Activated CD4-positive, alpha-beta T cell treated with anti-CD3 and anti-CD28 coated beads, Interleukin-2, amount 10 ng/mL, durations not matched to agents 24 days and 14 days (primary cell): Measurements from ENCODE around the gene PPM1A. TPM values are rescaled to one million over a fixed set of nuclear protein-coding genes. Genes with fewer than 3 reads are reported as not detected.
"Not testable (repeated sequence)": the region's sequence is repeated elsewhere in the genome, so short reads cannot be mapped to it uniquely, and the experiment has no call there.

Experiments
- DNase-seq: peaks from one replicate; pipeline ENCODE4 v3.0.0; 2022
- H3K27ac Mint-ChIP-seq: one replicate; pipeline ENCODE4 v1.8.0; 2022; ENCODE audit warnings: mild to moderate bottlenecking, mixed read lengths
- H3K27me3 Mint-ChIP-seq: one replicate; pipeline ENCODE4 v1.8.0; 2022; ENCODE audit warnings: mixed read lengths
- H3K36me3 Mint-ChIP-seq: one replicate; pipeline ENCODE4 v1.8.0; 2022; ENCODE audit warnings: low read depth, mild to moderate bottlenecking, mixed read lengths
- H3K4me1 Mint-ChIP-seq: one replicate; pipeline ENCODE4 v1.8.0; 2021; ENCODE audit warnings: mixed read lengths
- H3K4me3 Mint-ChIP-seq: one replicate; pipeline ENCODE4 v1.8.0; 2022; ENCODE audit warnings: mild to moderate bottlenecking, moderate library complexity, mixed read lengths
- H3K9me3 Mint-ChIP-seq: one replicate; pipeline ENCODE4 v1.8.0; 2021; ENCODE audit warnings: mixed read lengths
- intact Hi-C: fragments of 100-400 bp; cut with micrococcal nuclease; formaldehyde crosslinking; loops from one replicate; pipeline ENCODE4 v1.15.1; 2023
- total RNA-seq: library from RNA; stranded (reverse); gene quantifications from 2 replicates; pipeline ENCODE4 v1.2.3, GENCODE V29; 2022

PPM1A gene
- total RNA-seq, 1 donor from 2014 or later, result 43.9 TPM

- no peaks in the 10 kb centered on the region for H3K27me3 Mint-ChIP-seq
- DNase-seq, result no peak
- H3K4me1 Mint-ChIP-seq, result no peaks in the 10 kb centered on the region
- H3K36me3 Mint-ChIP-seq, result no peaks in the 10 kb centered on the region
- no peaks in the 10 kb centered on the region for H3K9me3 Mint-ChIP-seq
- H3K4me3 Mint-ChIP-seq, result no peak overlapping the region
- H3K27ac Mint-ChIP-seq, result no peak overlapping the region
- intact Hi-C loops, result no loop called here
Measured at GRCh38 chr14:60302663-60303062, 53.6 kb downstream of the PPM1A start.

GRCh38 chr14:60303745-60304144, 54.7 kb downstream of the PPM1A start:
- Mint-ChIP-seq H3K36me3 (no peaks in the 10 kb centered on the region), H3K27me3 (peaks cover 4% of the 10 kb centered on the region), H3K4me3 (no peak overlapping the region), H3K4me1 (no peaks in the 10 kb centered on the region), H3K27ac (no peak overlapping the region), H3K9me3 (peaks cover 5% of the 10 kb centered on the region)
- intact Hi-C loops, result no loop called here
- no peak for DNase-seq

DNA sequence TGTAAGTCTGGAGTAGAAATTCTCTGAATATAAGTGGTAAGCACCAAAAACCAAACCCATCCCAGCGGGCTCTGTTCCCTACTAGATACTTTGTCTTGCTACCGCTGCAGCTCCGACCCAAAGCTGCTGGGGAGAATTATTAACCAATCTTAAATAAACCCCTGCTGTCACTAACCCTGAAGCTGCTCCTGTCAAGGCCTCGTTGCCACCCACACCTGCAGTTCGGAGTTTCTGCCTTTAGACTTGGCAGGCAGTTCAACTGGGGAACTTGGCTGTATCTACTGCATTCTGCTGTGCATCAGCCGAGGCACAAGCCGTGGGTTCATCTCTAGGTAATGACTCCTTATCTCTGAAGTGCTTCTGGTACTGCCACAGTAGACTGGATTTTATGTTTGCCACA, 55.5 kb downstream of the PPM1A start:
- H3K27me3 Mint-ChIP-seq, result peaks cover 4% of the 10 kb centered on the region
- no peak overlapping the region for H3K4me3 Mint-ChIP-seq
- no peak overlapping the region for H3K27ac Mint-ChIP-seq

DNA sequence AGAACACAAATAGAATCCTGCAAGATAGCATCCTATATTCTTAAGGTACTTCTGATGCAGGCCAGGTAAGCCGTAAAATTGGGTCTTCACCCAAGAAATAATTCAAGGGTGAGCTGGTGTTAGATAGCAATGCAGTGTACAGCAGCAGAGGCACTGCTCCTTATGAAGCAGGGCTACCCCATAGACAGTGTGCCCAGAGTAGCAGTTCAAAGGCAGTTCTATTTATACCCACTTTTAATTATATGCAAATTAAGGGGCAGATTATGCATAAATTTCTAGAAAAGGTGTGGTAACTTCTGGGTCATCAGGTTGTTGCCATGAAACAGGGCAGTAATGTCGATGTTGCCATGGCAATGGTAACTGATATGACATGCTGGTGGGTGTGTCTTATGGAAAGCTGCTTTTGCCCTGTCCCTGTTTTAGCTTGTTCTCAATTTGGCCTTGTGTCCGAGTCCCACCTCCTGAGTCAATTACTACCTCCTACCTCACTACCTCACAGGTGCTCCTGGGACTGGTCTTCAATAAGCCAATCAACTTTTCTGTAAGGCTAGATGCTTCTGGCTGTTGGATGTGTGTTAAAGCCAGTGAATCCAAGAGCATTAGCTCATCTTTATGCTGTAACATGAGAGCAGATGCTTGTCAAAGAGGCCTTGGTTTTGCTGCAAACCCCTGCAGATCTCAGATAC, 61.0 kb downstream of the PPM1A start:
- H3K4me3 Mint-ChIP-seq, result no peak overlapping the region
- H3K36me3 Mint-ChIP-seq, result no peaks in the 10 kb centered on the region
- intact Hi-C loops, result no loop called here
- no peak for DNase-seq
- H3K27ac Mint-ChIP-seq, result no peak overlapping the region
- peaks cover 5% of the 10 kb centered on the region for H3K9me3 Mint-ChIP-seq
- H3K4me1 Mint-ChIP-seq, result no peaks in the 10 kb centered on the region
- H3K27me3 Mint-ChIP-seq, result peaks cover 21% of the 10 kb centered on the region

More for the DNA sequence above, 55.5 kb downstream of the PPM1A start:
- no peak for DNase-seq
- no peaks in the 10 kb centered on the region for H3K4me1 Mint-ChIP-seq
- H3K36me3 Mint-ChIP-seq, result no peaks in the 10 kb centered on the region
- intact Hi-C loops, result no loop called here
- peaks cover 5% of the 10 kb centered on the region for H3K9me3 Mint-ChIP-seq

DNA sequence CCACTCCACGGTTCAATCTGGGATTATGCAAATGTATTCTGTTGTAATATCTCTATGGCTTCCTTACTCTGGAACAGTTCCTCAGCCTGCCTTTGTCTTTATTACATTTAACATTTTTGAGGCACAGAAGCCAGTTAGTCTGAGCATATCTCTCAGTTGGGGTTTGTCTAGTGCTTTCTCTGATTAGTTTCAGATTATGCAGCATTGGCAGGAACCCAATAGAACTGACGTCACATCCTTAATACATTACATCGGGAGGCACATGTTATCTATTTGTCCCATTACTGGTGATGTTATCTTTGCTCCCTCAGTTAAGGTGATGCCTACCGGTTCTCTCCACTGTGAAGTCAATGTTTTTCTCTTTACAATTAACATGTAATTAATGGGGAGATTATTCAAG, 62.4 kb downstream of the PPM1A start:
- Mint-ChIP-seq H3K9me3 (peaks cover 5% of the 10 kb centered on the region), H3K36me3 (no peaks in the 10 kb centered on the region), H3K27ac (no peak overlapping the region), H3K4me1 (no peaks in the 10 kb centered on the region), H3K27me3 (peaks cover 21% of the 10 kb centered on the region), H3K4me3 (no peak overlapping the region)
- intact Hi-C loops, result no loop called here
- no peak for DNase-seq

- intact Hi-C loops, result no loop called here
Measured at GRCh38 chr14:60313093-60313492, 64.1 kb downstream of the PPM1A start.

GRCh38 chr14:60315196-60315990, 66.4 kb downstream of the PPM1A start:
- no peaks in the 10 kb centered on the region for H3K9me3 Mint-ChIP-seq

More at GRCh38 chr14:60313093-60313492, 64.1 kb downstream of the PPM1A start:
- peaks cover 2% of the 10 kb centered on the region for H3K9me3 Mint-ChIP-seq
- H3K36me3 Mint-ChIP-seq, result no peaks in the 10 kb centered on the region
- no peak overlapping the region for H3K27ac Mint-ChIP-seq
- DNase-seq, result no peak
- H3K4me1 Mint-ChIP-seq, result no peaks in the 10 kb centered on the region
- no peak overlapping the region for H3K4me3 Mint-ChIP-seq
- H3K27me3 Mint-ChIP-seq, result peaks cover 23% of the 10 kb centered on the region

DNA sequence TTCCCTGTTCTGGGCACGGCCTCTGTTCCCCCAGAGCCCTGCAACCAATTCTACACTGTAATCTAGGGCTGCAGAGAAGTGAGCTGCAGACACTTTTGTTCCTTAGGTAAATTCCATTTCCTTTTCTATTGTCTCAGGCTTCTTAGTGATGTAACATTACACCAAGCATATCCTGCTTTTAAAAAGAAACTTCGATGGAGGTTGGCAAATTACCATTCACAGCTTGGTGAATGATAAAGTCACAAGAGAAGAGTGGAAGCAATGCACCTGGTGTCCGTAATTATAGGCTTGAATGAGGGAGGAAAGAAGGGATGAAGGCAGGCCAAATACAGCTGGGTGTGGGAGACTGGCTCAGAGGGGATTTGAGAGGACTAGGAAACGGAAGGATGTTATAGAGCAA, 68.6 kb downstream of the PPM1A start:
- no peak for DNase-seq
- H3K27ac Mint-ChIP-seq, result no peak overlapping the region
- no peaks in the 10 kb centered on the region for H3K4me1 Mint-ChIP-seq
- H3K36me3 Mint-ChIP-seq, result no peaks in the 10 kb centered on the region
- H3K4me3 Mint-ChIP-seq, result no peak overlapping the region
- H3K27me3 Mint-ChIP-seq, result peaks cover 24% of the 10 kb centered on the region
- H3K9me3 Mint-ChIP-seq, result no peaks in the 10 kb centered on the region
- intact Hi-C loops, result no loop called here

More at GRCh38 chr14:60315196-60315990, 66.4 kb downstream of the PPM1A start:
- H3K27ac Mint-ChIP-seq, result no peak overlapping the region
- no peak overlapping the region for H3K4me3 Mint-ChIP-seq
- no peaks in the 10 kb centered on the region for H3K4me1 Mint-ChIP-seq
- no peak for DNase-seq
- H3K27me3 Mint-ChIP-seq, result peaks cover 26% of the 10 kb centered on the region
- H3K36me3 Mint-ChIP-seq, result no peaks in the 10 kb centered on the region
- intact Hi-C loops, result no loop called here

GRCh38 chr14:60320860-60321259, 71.8 kb downstream of the PPM1A start:
- DNase-seq, H3K4me1 Mint-ChIP-seq, H3K9me3 Mint-ChIP-seq, H3K27ac Mint-ChIP-seq, H3K4me3 Mint-ChIP-seq, intact Hi-C loops, H3K36me3 Mint-ChIP-seq: not testable (repeated sequence)
- H3K27me3 Mint-ChIP-seq, result peaks cover 29% of the 10 kb centered on the region

DNA sequence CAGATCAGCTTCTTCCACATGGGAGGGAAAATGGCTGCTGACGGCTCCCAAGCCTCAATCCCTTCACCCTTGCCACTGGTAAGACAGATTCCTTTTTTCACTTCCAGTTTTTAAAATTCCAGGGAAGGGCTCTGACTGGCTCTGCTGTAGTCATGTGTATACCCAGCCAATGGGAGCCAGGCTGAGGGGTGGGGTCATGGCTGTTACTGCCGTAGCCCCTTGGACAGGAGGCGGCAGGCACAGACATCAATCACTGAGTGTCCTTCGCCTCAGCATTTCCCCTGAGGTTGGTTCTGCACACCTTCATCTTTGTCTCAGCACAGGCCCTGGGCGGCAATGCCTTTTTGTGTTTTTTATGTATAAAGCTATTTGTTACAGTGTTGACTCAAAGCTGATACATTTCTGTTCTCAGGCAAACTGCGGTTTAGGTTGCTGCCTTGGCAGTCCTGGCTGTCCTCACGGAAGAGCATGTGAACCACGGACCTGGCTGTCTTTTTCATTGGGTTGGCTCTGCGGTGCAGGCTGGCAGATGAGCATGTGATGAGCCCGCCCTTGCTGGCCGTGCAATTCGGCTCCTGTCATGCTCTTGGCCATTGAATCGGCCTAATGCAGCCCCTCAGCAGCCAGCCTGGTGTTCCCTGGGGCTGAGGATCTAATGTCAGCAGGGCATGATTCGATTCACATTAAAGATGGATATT, 74.3 kb downstream of the PPM1A start:
- H3K27me3 Mint-ChIP-seq, result peaks cover 41% of the 10 kb centered on the region
- H3K36me3 Mint-ChIP-seq, result peaks cover 4% of the 10 kb centered on the region

DNA sequence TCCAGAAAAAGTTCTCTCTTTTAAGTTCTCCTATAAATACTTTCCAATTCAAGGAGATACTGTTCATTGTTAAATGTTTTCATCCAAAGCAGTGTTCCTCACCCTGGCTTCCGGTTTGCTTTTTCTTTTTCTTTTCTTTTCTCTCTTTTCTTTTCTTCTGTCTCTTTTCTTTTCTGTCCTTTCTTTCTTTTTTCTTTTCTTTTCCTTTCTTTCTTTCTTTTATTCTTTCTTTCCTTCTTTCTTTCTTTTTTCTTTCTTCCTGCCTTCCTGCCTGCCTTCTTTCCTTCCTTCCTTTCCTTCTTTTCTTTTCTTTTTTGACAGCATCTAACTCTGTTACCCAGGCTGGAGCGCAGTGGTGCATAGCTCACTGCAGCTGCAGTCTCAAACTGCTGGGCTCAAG, 75.8 kb downstream of the PPM1A start:
- DNase-seq, result no peak
- no peaks in the 10 kb centered on the region for H3K9me3 Mint-ChIP-seq
- H3K4me3 Mint-ChIP-seq, result no peak overlapping the region
- no peak overlapping the region for H3K27ac Mint-ChIP-seq
- intact Hi-C loops, result no loop called here
- peaks cover 7% of the 10 kb centered on the region for H3K4me1 Mint-ChIP-seq
- H3K36me3 Mint-ChIP-seq, result peaks cover 4% of the 10 kb centered on the region
- peaks cover 38% of the 10 kb centered on the region for H3K27me3 Mint-ChIP-seq

More for the DNA sequence above, 74.3 kb downstream of the PPM1A start:
- no peak overlapping the region for H3K27ac Mint-ChIP-seq
- H3K4me3 Mint-ChIP-seq, result no peak overlapping the region
- H3K4me1 Mint-ChIP-seq, result peaks cover 7% of the 10 kb centered on the region
- intact Hi-C loops, result no loop called here
- no peaks in the 10 kb centered on the region for H3K9me3 Mint-ChIP-seq
- no peak for DNase-seq

DNA sequence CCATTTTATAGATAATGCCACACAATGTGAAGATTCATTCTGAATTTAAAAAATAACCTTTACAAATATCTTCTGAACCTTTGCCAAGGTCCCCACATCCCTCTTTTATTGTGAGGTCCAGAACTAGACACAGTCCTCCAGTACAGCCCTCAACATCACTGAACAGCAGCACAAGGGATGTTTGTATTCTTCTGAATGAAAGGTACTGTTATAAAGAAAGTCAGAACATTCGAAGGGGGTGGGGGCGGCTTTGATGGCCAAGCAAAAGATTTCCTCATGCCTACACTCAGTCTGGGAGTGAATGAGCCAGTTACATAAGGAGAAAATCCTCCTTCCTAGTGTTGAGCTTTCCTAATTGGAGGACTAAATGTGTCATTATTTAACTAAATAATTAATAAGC, 77.3 kb downstream of the PPM1A start:
- Mint-ChIP-seq H3K4me1 (peaks cover 12% of the 10 kb centered on the region), H3K4me3 (no peak overlapping the region), H3K27ac (no peak overlapping the region), H3K27me3 (peaks cover 33% of the 10 kb centered on the region), H3K9me3 (no peaks in the 10 kb centered on the region), H3K36me3 (peaks cover 4% of the 10 kb centered on the region)
- intact Hi-C loops, result no loop called here
- no peak for DNase-seq

- Mint-ChIP-seq H3K4me3 (peak overlapping the region; percentile 86), H3K27me3 (peaks cover 27% of the 10 kb centered on the region), H3K4me1 (peaks cover 26% of the 10 kb centered on the region), H3K27ac (peak overlapping the region; percentile 92), H3K9me3 (no peaks in the 10 kb centered on the region), H3K36me3 (peaks cover 4% of the 10 kb centered on the region)
- DNase-seq, result peak; percentile 78
- intact Hi-C loops, result no loop called here
Measured at GRCh38 chr14:60327447-60328331, 78.7 kb downstream of the PPM1A start.
